Measurements from ENCODE around the gene METTL26.

The METTL26 gene

GRCh38 chr16:610513-611381 lies 25.4 kb downstream of the METTL26 start:
- Histone ChIP-seq H3K79me2 (ENCODE audit: insufficient read depth, low read length) (0 out of 2 replicates have a peak, but pooled peaks cover 2% of the 10 kb centered on the region), H3K27me3 (ENCODE audit: insufficient read depth, low read length, poor library complexity, severe bottlenecking) (no peaks in the 10 kb centered on the region), H3K9me3 (ENCODE audit: insufficient read depth, low read depth, low read length) (no peaks in the 10 kb centered on the region), H3K4me2 (ENCODE audit: low read depth, low read length, poor library complexity, severe bottlenecking) (no peak overlapping the region), H3F3A (ENCODE audit: low read depth) (no peaks in the 10 kb centered on the region), H4K20me1 (ENCODE audit: insufficient read depth, low read length, poor library complexity, severe bottlenecking) (no peaks in the 10 kb centered on the region), H3K4me1 (ENCODE audit: insufficient read depth, low read length, poor library complexity, severe bottlenecking) (no peaks in the 10 kb centered on the region), H3K36me3 (ENCODE audit: insufficient read depth, low read length) (no peaks in the 10 kb centered on the region), H2AFZ (ENCODE audit: low read length) (no peak overlapping the region), H3K9me2 (replicated peaks; ENCODE audit: low read depth, low read length) (no peaks in the 10 kb centered on the region), H3K9ac (ENCODE audit: low read depth, low read length, poor library complexity, severe bottlenecking) (no peak overlapping the region), H3K4me3 (ENCODE audit: low read length, poor library complexity, severe bottlenecking) (no peak overlapping the region)
- TF ChIP-seq CTCF (conservative IDR thresholded peaks at IDR 0.05; ENCODE audit: low read length) (peak; percentile 61), EZH2phosphoT487 (IDR thresholded peaks at IDR 0.05; ENCODE audit: borderline replicate concordance) (no peak)

DNA sequence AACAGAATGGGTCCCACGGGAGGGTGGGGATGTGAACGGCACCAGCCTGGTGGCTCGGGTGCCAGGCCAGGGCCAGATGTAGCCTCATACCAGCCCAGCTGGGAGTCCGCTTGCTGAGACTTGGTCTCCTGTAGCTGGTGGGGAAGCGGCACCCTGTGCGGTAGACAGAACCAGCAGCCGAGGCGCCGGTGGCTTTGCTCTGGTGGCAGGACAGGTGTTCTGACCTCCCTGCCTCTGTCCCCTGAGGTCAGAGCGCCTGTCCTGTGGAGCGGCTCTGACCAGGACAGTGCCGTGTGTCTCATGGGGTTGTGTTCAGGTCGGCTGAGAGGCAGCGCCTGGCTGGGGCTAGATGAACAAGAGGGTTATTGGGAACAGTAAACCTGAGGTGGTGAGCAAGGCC lies 26.1 kb downstream of the METTL26 start:
- no peaks in the 10 kb centered on the region for H3K36me3 ChIP-seq (ENCODE audit: insufficient read depth, low read length)
- no peaks in the 10 kb centered on the region for H4K20me1 ChIP-seq (ENCODE audit: insufficient read depth, low read length, poor library complexity, severe bottlenecking)
- no peak overlapping the region for H3K4me3 ChIP-seq (ENCODE audit: low read length, poor library complexity, severe bottlenecking)
- TF ChIP-seq CTCF (conservative IDR thresholded peaks at IDR 0.05; ENCODE audit: low read length) = no peak
- no peak for TF ChIP-seq EZH2phosphoT487 (IDR thresholded peaks at IDR 0.05; ENCODE audit: borderline replicate concordance)
- no peaks in the 10 kb centered on the region for H3K4me1 ChIP-seq (ENCODE audit: insufficient read depth, low read length, poor library complexity, severe bottlenecking)
- H3K79me2 ChIP-seq (ENCODE audit: insufficient read depth, low read length) = 0 out of 2 replicates have a peak, but pooled peaks cover 2% of the 10 kb centered on the region
- no peak overlapping the region for H3K4me2 ChIP-seq (ENCODE audit: low read depth, low read length, poor library complexity, severe bottlenecking)
- H3K9me2 ChIP-seq (replicated peaks; ENCODE audit: low read depth, low read length) = no peaks in the 10 kb centered on the region
- H3K27me3 ChIP-seq (ENCODE audit: insufficient read depth, low read length, poor library complexity, severe bottlenecking) = no peaks in the 10 kb centered on the region
- no peak overlapping the region for H2AFZ ChIP-seq (ENCODE audit: low read length)
- no peak overlapping the region for H3K9ac ChIP-seq (ENCODE audit: low read depth, low read length, poor library complexity, severe bottlenecking)
- H3K9me3 ChIP-seq (ENCODE audit: insufficient read depth, low read depth, low read length) = no peaks in the 10 kb centered on the region
- no peaks in the 10 kb centered on the region for H3F3A ChIP-seq (ENCODE audit: low read depth)

DNA sequence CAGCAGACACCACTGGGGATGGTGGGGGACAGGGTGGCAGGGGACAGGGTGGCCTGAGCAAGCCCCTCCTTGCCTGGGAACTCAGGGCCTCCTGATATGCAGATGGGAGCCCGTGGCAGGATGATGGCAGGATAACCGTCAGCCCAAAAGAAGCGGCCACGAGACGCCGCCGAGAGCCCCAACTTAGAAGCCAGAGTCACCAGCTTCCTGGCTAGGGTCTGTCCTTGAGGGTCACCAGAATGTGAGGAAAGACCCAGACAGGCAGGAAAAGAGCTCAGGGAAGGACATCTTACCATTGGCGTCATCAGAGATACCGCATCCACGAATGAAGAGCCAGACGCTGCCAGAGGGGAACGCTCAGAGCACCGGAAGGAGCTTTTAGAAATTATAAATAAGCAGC lies 26.8 kb downstream of the METTL26 start:
- H3K27me3 ChIP-seq (ENCODE audit: insufficient read depth, low read length, poor library complexity, severe bottlenecking) = no peaks in the 10 kb centered on the region
- no peak overlapping the region for H3K9ac ChIP-seq (ENCODE audit: low read depth, low read length, poor library complexity, severe bottlenecking)
- H2AFZ ChIP-seq (ENCODE audit: low read length) = no peak overlapping the region
- no peaks in the 10 kb centered on the region for H3F3A ChIP-seq (ENCODE audit: low read depth)
- 0 out of 2 replicates have a peak, but pooled peaks cover 2% of the 10 kb centered on the region for H3K79me2 ChIP-seq (ENCODE audit: insufficient read depth, low read length)
- no peaks in the 10 kb centered on the region for H3K4me1 ChIP-seq (ENCODE audit: insufficient read depth, low read length, poor library complexity, severe bottlenecking)
- no peaks in the 10 kb centered on the region for H4K20me1 ChIP-seq (ENCODE audit: insufficient read depth, low read length, poor library complexity, severe bottlenecking)
- no peaks in the 10 kb centered on the region for H3K9me2 ChIP-seq (replicated peaks; ENCODE audit: low read depth, low read length)
- TF ChIP-seq EZH2phosphoT487 (IDR thresholded peaks at IDR 0.05; ENCODE audit: borderline replicate concordance) (no peak), CTCF (conservative IDR thresholded peaks at IDR 0.05; ENCODE audit: low read length) (no peak)
- H3K4me2 ChIP-seq (ENCODE audit: low read depth, low read length, poor library complexity, severe bottlenecking) = no peak overlapping the region
- H3K9me3 ChIP-seq (ENCODE audit: insufficient read depth, low read depth, low read length) = no peaks in the 10 kb centered on the region
- no peak overlapping the region for H3K4me3 ChIP-seq (ENCODE audit: low read length, poor library complexity, severe bottlenecking)
- H3K36me3 ChIP-seq (ENCODE audit: insufficient read depth, low read length) = no peaks in the 10 kb centered on the region

Measured in Loucy (cell line).